GM18499 (cell line): ENCODE results near the gene RYR1.

Experiments
- ATAC-seq: cut with Tn5 transposase; IDR thresholded peaks from one replicate; pipeline ENCODE4 v1.9.1; 2021; ENCODE audit warnings: moderate number of reproducible peaks; ENCODE audit not compliant: insufficient read depth, unreplicated experiment

The RYR1 gene

GRCh38 chr19:38528213-38528755 lies 94.8 kb downstream of the RYR1 start:
- ATAC-seq, result no peak

GRCh38 chr19:38528931-38529330 lies 95.4 kb downstream of the RYR1 start:
- ATAC-seq, result no peak

- ATAC-seq, result no peak
Observed at GRCh38 chr19:38531515-38531914, 98.0 kb downstream of the RYR1 start.

GRCh38 chr19:38532939-38533338 lies 99.4 kb downstream of the RYR1 start:
- ATAC-seq, result no peak

GRCh38 chr19:38534574-38534973 lies 101.1 kb downstream of the RYR1 start:
- no peak for ATAC-seq

- ATAC-seq, result no peak
Observed at GRCh38 chr19:38535212-38535611, 101.7 kb downstream of the RYR1 start.

GRCh38 chr19:38537071-38537936 lies 103.8 kb downstream of the RYR1 start:
- ATAC-seq, result no peak

- no peak for ATAC-seq
Observed at GRCh38 chr19:38538386-38538785, 104.9 kb downstream of the RYR1 start.

- ATAC-seq, result no peak
Observed at GRCh38 chr19:38538793-38539528, 105.5 kb downstream of the RYR1 start.

- no peak for ATAC-seq
Observed at GRCh38 chr19:38539751-38540150, 106.3 kb downstream of the RYR1 start.

- ATAC-seq, result no peak
Observed at GRCh38 chr19:38542040-38542439, 108.5 kb downstream of the RYR1 start.

GRCh38 chr19:38543286-38543806 lies 109.9 kb downstream of the RYR1 start:
- ATAC-seq, result no peak

GRCh38 chr19:38543807-38544568 lies 110.5 kb downstream of the RYR1 start:
- ATAC-seq, result no peak

GRCh38 chr19:38544569-38545315 lies 111.3 kb downstream of the RYR1 start:
- no peak for ATAC-seq

GRCh38 chr19:38545596-38545995 lies 112.1 kb downstream of the RYR1 start:
- no peak for ATAC-seq

- no peak for ATAC-seq
Observed at GRCh38 chr19:38547421-38547820, 113.9 kb downstream of the RYR1 start.

GRCh38 chr19:38549061-38549460 lies 115.6 kb downstream of the RYR1 start:
- ATAC-seq, result no peak

GRCh38 chr19:38549942-38550341 lies 116.5 kb downstream of the RYR1 start:
- ATAC-seq, result no peak

GRCh38 chr19:38550376-38550775 lies 116.9 kb downstream of the RYR1 start:
- ATAC-seq, result no peak

- ATAC-seq, result no peak
Observed at GRCh38 chr19:38551450-38551813, 117.9 kb downstream of the RYR1 start.
